Stimulated activated CD8-positive, alpha-beta memory T cell treated with anti-CD3 and anti-CD28 coated beads, Interleukin-4, amount 100 ng/mL, for 4 hours (primary cell): ENCODE measurements around the gene PIGBOS1.

Experiments used
- DNase-seq, 2 donors: peaks; one replicate each; pipeline ENCODE4 v3.0.0-alpha.2; 2020; ENCODE audit warnings: low read depth in 2 of 2, low spot score in 1 of 2

PIGBOS1 gene

GRCh38 chr15:55267401-55268175 lies 51.3 kb downstream of the PIGBOS1 start:
- DNase-seq: peak in 1 of 2 donors; percentile 52
